HG03280 (cell line): ENCODE data around the gene TAF1L.
"Not testable (repeated sequence)": the region's sequence is repeated elsewhere in the genome, so short reads cannot be mapped to it uniquely, and the experiment has no call there.

ENCODE experiments used
- ATAC-seq: cut with Tn5 transposase; IDR thresholded peaks from one replicate; pipeline ENCODE4 v1.9.1; 2021; ENCODE audit warnings: mild to moderate bottlenecking, moderate library complexity; ENCODE audit not compliant: unreplicated experiment

Gene TAF1L

GRCh38 chr9:32635362-32635761 lies at the start of gene TAF1L:
Gene TAF1L, minus strand, starts transcription at chr9:32635669. Its CDS starts 90 bp downstream, at chr9:32635579.
- no peak for ATAC-seq

- no peak for ATAC-seq
These were observed 46.3 kb upstream of the TAF1L start for GRCh38 chr9:32681751-32682150.

GRCh38 chr9:32677931-32678330 lies 42.5 kb upstream of the TAF1L start:
- ATAC-seq: no peak

GRCh38 chr9:32672469-32672868 lies 37.0 kb upstream of the TAF1L start:
- no peak for ATAC-seq

- ATAC-seq: no peak
These were observed 35.9 kb upstream of the TAF1L start for GRCh38 chr9:32671333-32671732.

- ATAC-seq: no peak
These were observed 29.6 kb upstream of the TAF1L start for GRCh38 chr9:32665101-32665500.

GRCh38 chr9:32663741-32664140 lies 28.3 kb upstream of the TAF1L start:
- no peak for ATAC-seq

GRCh38 chr9:32647671-32648070 lies 12.2 kb upstream of the TAF1L start:
- ATAC-seq: no peak

GRCh38 chr9:32644698-32645097 lies 9.2 kb upstream of the TAF1L start:
- ATAC-seq: no peak

- ATAC-seq: not testable (repeated sequence)
These were observed 2.3 kb downstream of the TAF1L start for GRCh38 chr9:32633151-32633550.

GRCh38 chr9:32631991-32632390 lies 3.5 kb downstream of the TAF1L start:
- no peak for ATAC-seq

GRCh38 chr9:32627394-32627954 lies 8.0 kb downstream of the TAF1L start:
- ATAC-seq: no peak

- no peak for ATAC-seq
These were observed 10.1 kb downstream of the TAF1L start for GRCh38 chr9:32625320-32625719.

- ATAC-seq: no peak
These were observed 12.5 kb downstream of the TAF1L start for GRCh38 chr9:32622948-32623347.

GRCh38 chr9:32618261-32618660 lies 17.2 kb downstream of the TAF1L start:
- no peak for ATAC-seq

GRCh38 chr9:32606811-32607210 lies 28.7 kb downstream of the TAF1L start:
- ATAC-seq: no peak

GRCh38 chr9:32603914-32604852 lies 31.3 kb downstream of the TAF1L start:
- no peak for ATAC-seq

- not testable (repeated sequence) for ATAC-seq
These were observed 36.4 kb downstream of the TAF1L start for GRCh38 chr9:32599021-32599420.

- no peak for ATAC-seq
These were observed 38.5 kb downstream of the TAF1L start for GRCh38 chr9:32596936-32597335.

GRCh38 chr9:32596096-32596865 lies 39.2 kb downstream of the TAF1L start:
- ATAC-seq: no peak

GRCh38 chr9:32590898-32591297 lies 44.6 kb downstream of the TAF1L start:
- ATAC-seq: no peak

- ATAC-seq: no peak
These were observed 45.0 kb downstream of the TAF1L start for GRCh38 chr9:32590476-32590875.
